IPS-NIHi11 (cell line): ENCODE results near the gene MAGI2.
A peak's percentile ranks its signal among the peaks of the same experiment; 100 is the strongest.
"Not testable (repeated sequence)": the region's sequence is repeated elsewhere in the genome, so short reads cannot be mapped to it uniquely, and the experiment has no call there.

Source experiments
- DNase-seq: peaks from one replicate; pipeline ENCODE4 v3.0.0; 2012; ENCODE audit warnings: mixed read lengths, low spot score

MAGI2 gene

DNA sequence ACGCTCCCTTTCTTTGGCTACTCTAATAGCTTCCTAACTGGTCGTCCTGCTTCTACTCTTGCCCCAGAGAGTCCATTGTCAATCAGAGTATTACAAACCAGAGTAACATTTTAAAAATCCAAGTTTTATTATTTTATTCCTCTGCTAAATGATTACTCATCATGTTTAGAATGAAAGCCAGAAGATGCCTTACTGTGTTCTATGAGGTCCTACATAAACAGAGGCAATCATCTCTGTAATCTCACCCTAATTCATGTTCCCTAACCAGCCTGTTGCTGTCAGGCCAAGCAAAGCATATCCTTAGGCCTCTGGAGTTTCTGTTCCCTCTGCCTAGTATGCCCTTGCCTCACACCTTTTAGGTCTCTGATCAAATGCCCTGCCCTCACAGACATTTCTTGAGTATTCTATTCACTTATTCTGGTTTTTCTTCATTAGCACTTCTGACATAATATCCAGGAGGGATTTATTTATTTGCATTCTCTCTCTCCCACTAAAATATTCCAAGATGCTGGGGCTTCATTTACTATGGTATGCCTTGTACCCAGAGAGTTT, 1157.3 kb downstream of the MAGI2 start:
- no peak for DNase-seq

DNA sequence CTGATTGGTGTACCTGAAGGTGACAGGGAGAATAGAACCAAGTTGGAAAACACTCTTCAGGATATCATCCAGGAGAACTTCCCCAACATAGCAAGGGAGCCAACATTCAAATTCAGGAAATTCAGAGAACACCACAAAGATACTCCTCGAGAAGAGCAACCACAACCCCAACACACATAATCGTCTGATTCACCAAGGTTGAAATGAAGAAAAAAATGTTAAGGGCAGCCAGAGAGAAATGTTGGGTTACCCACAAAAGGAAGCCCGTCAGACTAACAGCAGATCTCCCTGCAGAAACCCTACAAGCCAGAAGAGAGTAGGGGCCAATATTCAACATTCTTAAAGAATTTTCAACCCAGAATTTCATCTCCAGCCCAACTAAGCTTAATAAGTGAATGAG, 1164.0 kb downstream of the MAGI2 start:
- not testable (repeated sequence) for DNase-seq

DNA sequence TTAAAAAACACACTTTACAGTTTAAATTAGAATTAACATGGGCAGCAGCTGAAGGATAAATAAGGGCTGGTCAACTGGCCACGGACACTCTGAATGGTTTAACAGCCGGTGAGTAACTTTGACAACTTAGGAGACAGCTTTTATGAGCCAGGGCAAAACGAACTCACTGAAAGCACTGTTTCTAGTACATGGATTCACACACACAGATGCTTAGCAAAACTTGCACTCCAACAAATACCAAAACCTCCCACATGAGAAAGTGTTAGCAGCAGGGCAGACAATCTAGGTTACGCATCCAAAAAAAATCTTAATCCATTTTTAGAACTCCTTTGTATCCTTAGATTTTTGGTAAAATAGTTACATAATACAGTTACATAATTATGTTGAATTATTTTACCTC, 1168.5 kb downstream of the MAGI2 start:
- no peak for DNase-seq

DNA sequence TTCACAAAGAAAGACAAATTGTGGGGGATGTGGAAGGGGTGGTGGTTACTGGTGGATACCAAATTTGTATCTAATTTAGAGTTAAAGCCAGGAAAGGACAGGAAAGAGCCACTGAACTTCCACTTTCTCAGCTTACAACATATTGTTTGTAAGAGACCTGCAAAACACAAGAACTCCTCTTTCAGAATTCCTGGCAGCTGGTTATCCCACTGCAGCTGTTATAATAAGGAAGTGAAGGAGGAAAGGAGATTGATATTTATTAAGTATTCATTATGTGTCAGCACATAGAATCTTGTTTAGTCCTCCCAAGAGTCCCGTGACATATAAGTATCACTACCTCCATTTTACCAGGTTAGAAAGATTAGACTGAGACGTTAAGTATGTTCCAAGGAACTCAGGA, 1173.2 kb downstream of the MAGI2 start:
- DNase-seq: no peak

DNA sequence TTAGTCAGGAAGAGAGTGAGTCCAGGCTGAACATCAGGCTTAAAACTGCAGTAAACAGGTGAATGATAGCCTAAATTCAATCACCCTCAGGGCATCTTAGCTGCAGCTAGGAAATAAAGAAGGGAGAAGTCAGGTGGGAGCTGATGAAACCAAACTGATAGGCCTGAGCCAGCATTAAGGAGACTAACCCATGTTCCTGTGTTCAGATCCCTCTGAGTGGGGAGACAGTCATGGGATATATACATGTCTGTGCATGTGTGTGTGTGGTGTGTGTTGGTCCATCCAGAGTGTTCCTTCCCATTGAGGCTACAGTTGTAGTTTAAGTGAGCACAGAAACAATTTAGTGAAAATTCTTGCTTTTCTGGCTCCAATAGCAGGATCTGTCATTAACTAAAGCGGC, 1174.0 kb downstream of the MAGI2 start:
- no peak for DNase-seq

GRCh38 chr7:78279032-78279431, 1174.4 kb downstream of the MAGI2 start:
- no peak for DNase-seq

- no peak for DNase-seq
These were observed 1186.3 kb downstream of the MAGI2 start for GRCh38 chr7:78267141-78267540.

GRCh38 chr7:78265486-78265885, 1188.0 kb downstream of the MAGI2 start:
- DNase-seq: no peak

DNA sequence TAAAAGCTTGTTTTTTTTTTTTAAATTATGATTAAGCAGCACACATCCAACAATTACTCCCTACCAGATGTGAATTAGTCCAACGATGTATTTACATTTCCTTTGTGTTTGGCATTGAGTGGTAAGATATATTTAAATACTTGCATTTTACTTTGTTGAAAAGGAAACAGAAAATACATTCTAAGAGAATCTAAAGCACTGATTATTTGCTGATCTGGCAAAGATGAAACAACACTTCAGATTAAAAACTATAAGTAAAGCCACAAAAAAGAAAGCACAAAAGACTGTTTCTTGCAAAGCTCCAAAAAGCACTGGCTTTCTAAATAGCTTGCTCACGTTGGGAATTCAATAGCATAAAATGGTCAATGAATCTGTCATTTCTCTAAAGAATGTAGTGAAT, 1188.4 kb downstream of the MAGI2 start:
- DNase-seq: no peak

GRCh38 chr7:78264105-78264504, 1189.4 kb downstream of the MAGI2 start:
- no peak for DNase-seq

GRCh38 chr7:78261739-78262138, 1191.7 kb downstream of the MAGI2 start:
- DNase-seq: no peak

GRCh38 chr7:78261302-78261701, 1192.2 kb downstream of the MAGI2 start:
- no peak for DNase-seq

GRCh38 chr7:78260826-78261225, 1192.6 kb downstream of the MAGI2 start:
- DNase-seq: no peak

DNA sequence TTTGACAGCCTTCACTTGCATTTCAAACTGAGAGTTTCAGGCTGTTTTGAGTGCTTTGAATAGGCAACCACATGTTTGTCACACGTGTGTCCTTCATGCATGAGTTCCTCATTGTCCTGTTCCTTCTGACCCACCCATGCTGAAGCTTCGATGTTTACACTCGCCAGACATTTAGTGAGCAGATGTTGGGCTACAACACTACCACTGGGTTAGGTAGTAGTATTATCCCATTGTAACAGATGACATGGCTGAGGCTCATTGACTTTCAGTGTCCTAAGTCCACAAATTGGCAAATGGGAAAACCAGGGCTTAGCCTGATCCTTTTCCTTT, 1198.8 kb downstream of the MAGI2 start:
- no peak for DNase-seq

- no peak for DNase-seq
These were observed 1199.4 kb downstream of the MAGI2 start for GRCh38 chr7:78253850-78254725.

DNA sequence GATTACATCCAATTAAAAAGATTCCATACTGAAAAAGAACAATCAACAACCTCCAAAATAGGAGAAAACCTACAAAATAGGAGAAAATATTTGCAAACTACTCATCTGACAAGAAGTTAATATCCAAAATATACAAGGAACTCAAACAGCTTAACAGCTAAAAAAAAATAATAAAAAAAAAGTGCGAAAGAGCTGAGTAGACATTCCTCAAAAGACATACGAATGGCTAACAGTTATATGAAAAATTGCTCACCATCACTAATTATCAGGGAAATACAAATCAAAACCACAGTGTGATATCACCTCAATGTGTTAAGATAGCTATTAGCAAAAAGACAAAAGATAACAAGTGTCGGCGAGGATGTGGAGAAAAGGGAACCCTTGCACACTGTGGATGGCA, 1204.6 kb downstream of the MAGI2 start:
- DNase-seq: no peak

GRCh38 chr7:78247910-78248689, 1205.4 kb downstream of the MAGI2 start:
- no peak for DNase-seq

GRCh38 chr7:78240179-78240578, 1213.3 kb downstream of the MAGI2 start:
- not testable (repeated sequence) for DNase-seq

GRCh38 chr7:78234634-78235033, 1218.8 kb downstream of the MAGI2 start:
- DNase-seq: no peak

GRCh38 chr7:78232806-78233205, 1220.7 kb downstream of the MAGI2 start:
- DNase-seq: no peak

- DNase-seq: peak; percentile 64
These were observed 1227.3 kb downstream of the MAGI2 start for GRCh38 chr7:78226059-78226719.

GRCh38 chr7:78225534-78225933, 1227.9 kb downstream of the MAGI2 start:
- no peak for DNase-seq

DNA sequence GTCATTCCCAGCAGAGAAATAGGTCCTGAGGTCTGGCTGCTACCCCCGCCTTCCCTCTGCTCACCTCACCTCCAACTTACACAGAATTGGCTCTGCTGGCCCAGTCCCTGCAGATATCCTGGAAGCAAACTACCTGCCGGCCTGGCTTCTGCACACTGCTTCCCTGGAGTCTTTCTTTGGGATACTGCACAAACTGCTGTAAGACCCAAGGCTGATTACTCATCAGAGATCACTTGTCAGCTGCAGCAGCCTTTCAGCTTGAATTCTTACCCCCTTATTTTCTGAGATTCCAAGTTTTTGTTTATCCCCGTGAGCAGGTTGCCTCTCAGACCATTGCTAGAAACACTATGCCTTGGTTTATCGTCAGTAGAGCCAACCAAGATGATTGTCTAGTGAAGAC, 1228.5 kb downstream of the MAGI2 start:
- DNase-seq: no peak
